ENCODE results near the gene ZDHHC11B.

Gene ZDHHC11B

GRCh38 chr5:664343-664993, 120.1 kb downstream of the ZDHHC11B start:
- in situ Hi-C loops (cut with MboI; ENCODE audit: low sequenced_read_pairs), result no loop called here

GRCh38 chr5:663436-664342, 120.8 kb downstream of the ZDHHC11B start:
- in situ Hi-C loops (cut with MboI; ENCODE audit: low sequenced_read_pairs), result no loop called here

- in situ Hi-C loops (cut with MboI; ENCODE audit: low sequenced_read_pairs), result no loop called here
Observed at GRCh38 chr5:662751-663435, 121.6 kb downstream of the ZDHHC11B start.

- in situ Hi-C loops (cut with MboI; ENCODE audit: low sequenced_read_pairs), result no loop called here
Observed at GRCh38 chr5:661891-662750, 122.4 kb downstream of the ZDHHC11B start.

GRCh38 chr5:660491-661030, 124.0 kb downstream of the ZDHHC11B start:
- in situ Hi-C loops (cut with MboI; ENCODE audit: low sequenced_read_pairs), result no loop called here
